Measurements from ENCODE around the gene BTG3.
A peak's percentile ranks its signal among the peaks of the same experiment; 100 is the strongest.

BTG3 gene
- total RNA-seq = 10.7 to 80.9 (median 20.3) reads per million in 18 experiments

- DNase-seq = peak; percentile 77 to 85
Observed at GRCh38 chr21:17612565-17613241, at the start of gene BTG3. BTG3 (minus strand) TSS chr21:17612901; CDS start chr21:17609144, 3,757 bp downstream.

GRCh38 chr21:17660862-17661261, 48.2 kb upstream of the BTG3 start:
- no peak for DNase-seq

GRCh38 chr21:17660452-17660851, 47.8 kb upstream of the BTG3 start:
- peak; percentile 3 to 31 for DNase-seq

- DNase-seq = no peak
Observed at GRCh38 chr21:17658931-17659330, 46.2 kb upstream of the BTG3 start.

- DNase-seq = no peak
Observed at GRCh38 chr21:17651526-17651925, 38.8 kb upstream of the BTG3 start.

GRCh38 chr21:17650292-17650691, 37.6 kb upstream of the BTG3 start:
- DNase-seq = no peak

- DNase-seq = no peak
Observed at GRCh38 chr21:17646790-17647189, 34.1 kb upstream of the BTG3 start.

- no peak for DNase-seq
Observed at GRCh38 chr21:17644186-17644585, 31.5 kb upstream of the BTG3 start.

GRCh38 chr21:17640821-17641220, 28.1 kb upstream of the BTG3 start:
- DNase-seq = no peak

- no peak for DNase-seq
Observed at GRCh38 chr21:17636711-17637110, 24.0 kb upstream of the BTG3 start.

GRCh38 chr21:17631195-17631594, 18.5 kb upstream of the BTG3 start:
- no peak for DNase-seq

GRCh38 chr21:17622018-17622417, 9.3 kb upstream of the BTG3 start:
- DNase-seq = no peak

GRCh38 chr21:17616831-17617230, 4.1 kb upstream of the BTG3 start:
- DNase-seq = no peak

GRCh38 chr21:17613242-17613676, 558 bp upstream of the BTG3 start:
- DNase-seq = peak in 1 of 2 donors; percentile 1

- peak; percentile 35 to 69 for DNase-seq
Observed at GRCh38 chr21:17612023-17612564, 607 bp downstream of the BTG3 start.

- peak; percentile 85 to 90 for DNase-seq
Observed at GRCh38 chr21:17611414-17612022, 1.2 kb downstream of the BTG3 start.

GRCh38 chr21:17610911-17611310, 1.8 kb downstream of the BTG3 start:
- DNase-seq = no peak

- no peak for DNase-seq
Observed at GRCh38 chr21:17609681-17610080, 3.0 kb downstream of the BTG3 start.

GRCh38 chr21:17607684-17608083, 5.0 kb downstream of the BTG3 start:
- DNase-seq = no peak

- no peak for DNase-seq
Observed at GRCh38 chr21:17602874-17603273, 9.8 kb downstream of the BTG3 start.

GRCh38 chr21:17598437-17598836, 14.3 kb downstream of the BTG3 start:
- DNase-seq = no peak

- DNase-seq = no peak
Observed at GRCh38 chr21:17597680-17598079, 15.0 kb downstream of the BTG3 start.

GRCh38 chr21:17590430-17590829, 22.3 kb downstream of the BTG3 start:
- peak; percentile 11 to 24 for DNase-seq

GRCh38 chr21:17585875-17586450, 26.7 kb downstream of the BTG3 start:
- peak; percentile 68 to 69 for DNase-seq

Measured in inflammatory macrophage (primary cell).